Stimulated activated CD4-positive, alpha-beta T cell treated with anti-CD3 and anti-CD28 coated beads, Interleukin-1b, Interleukin-23, amount 100 ng/mL, for 4 hours (primary cell): ENCODE data around the gene HTRA1.

Experiments
- DNase-seq, 2 donors: peaks; one replicate each; pipeline ENCODE4 v3.0.0-alpha.2; 2020; ENCODE audit warnings: low read depth in 2 of 2

Gene HTRA1

GRCh38 chr10:122461367-122461728 is at the start of gene HTRA1:
Gene HTRA1, plus strand, starts transcription at chr10:122461553. Its CDS starts 100 bp downstream, at chr10:122461653.
- DNase-seq: no peak

- DNase-seq: no peak
Measured at GRCh38 chr10:122413327-122413726, 48.0 kb upstream of the HTRA1 start.

- no peak for DNase-seq
Measured at GRCh38 chr10:122417667-122418066, 43.7 kb upstream of the HTRA1 start.

GRCh38 chr10:122419016-122419415 is 42.3 kb upstream of the HTRA1 start:
- no peak for DNase-seq

- no peak for DNase-seq
Measured at GRCh38 chr10:122419876-122420623, 41.3 kb upstream of the HTRA1 start.

- DNase-seq: no peak
Measured at GRCh38 chr10:122420624-122421007, 40.7 kb upstream of the HTRA1 start.

GRCh38 chr10:122421054-122421625 is 40.2 kb upstream of the HTRA1 start:
- no peak for DNase-seq

GRCh38 chr10:122421742-122422141 is 39.6 kb upstream of the HTRA1 start:
- DNase-seq: no peak

GRCh38 chr10:122422266-122422989 is 38.9 kb upstream of the HTRA1 start:
- DNase-seq: no peak

GRCh38 chr10:122424059-122424458 is 37.3 kb upstream of the HTRA1 start:
- no peak for DNase-seq

GRCh38 chr10:122426829-122427228 is 34.5 kb upstream of the HTRA1 start:
- no peak for DNase-seq

GRCh38 chr10:122427280-122427679 is 34.1 kb upstream of the HTRA1 start:
- DNase-seq: no peak

GRCh38 chr10:122435212-122435827 is 26.0 kb upstream of the HTRA1 start:
- DNase-seq: no peak

- DNase-seq: no peak
Measured at GRCh38 chr10:122441961-122442360, 19.4 kb upstream of the HTRA1 start.

- no peak for DNase-seq
Measured at GRCh38 chr10:122445469-122445868, 15.9 kb upstream of the HTRA1 start.

GRCh38 chr10:122445904-122446303 is 15.4 kb upstream of the HTRA1 start:
- DNase-seq: no peak

GRCh38 chr10:122446668-122447423 is 14.5 kb upstream of the HTRA1 start:
- DNase-seq: no peak

GRCh38 chr10:122448600-122448999 is 12.8 kb upstream of the HTRA1 start:
- no peak for DNase-seq

- no peak for DNase-seq
Measured at GRCh38 chr10:122449153-122449552, 12.2 kb upstream of the HTRA1 start.

- no peak for DNase-seq
Measured at GRCh38 chr10:122450353-122450990, 10.9 kb upstream of the HTRA1 start.

GRCh38 chr10:122454071-122454470 is 7.3 kb upstream of the HTRA1 start:
- no peak for DNase-seq
